HG03342 (cell line): ENCODE data around the gene NBPF9.
"Not testable (repeated sequence)": the region's sequence is repeated elsewhere in the genome, so short reads cannot be mapped to it uniquely, and the experiment has no call there.

Experiments
- ATAC-seq: cut with Tn5 transposase; IDR thresholded peaks from one replicate; pipeline ENCODE4 v1.9.1; 2021; ENCODE audit warnings: mild to moderate bottlenecking, moderate library complexity; ENCODE audit not compliant: unreplicated experiment

The NBPF9 gene, protein sequence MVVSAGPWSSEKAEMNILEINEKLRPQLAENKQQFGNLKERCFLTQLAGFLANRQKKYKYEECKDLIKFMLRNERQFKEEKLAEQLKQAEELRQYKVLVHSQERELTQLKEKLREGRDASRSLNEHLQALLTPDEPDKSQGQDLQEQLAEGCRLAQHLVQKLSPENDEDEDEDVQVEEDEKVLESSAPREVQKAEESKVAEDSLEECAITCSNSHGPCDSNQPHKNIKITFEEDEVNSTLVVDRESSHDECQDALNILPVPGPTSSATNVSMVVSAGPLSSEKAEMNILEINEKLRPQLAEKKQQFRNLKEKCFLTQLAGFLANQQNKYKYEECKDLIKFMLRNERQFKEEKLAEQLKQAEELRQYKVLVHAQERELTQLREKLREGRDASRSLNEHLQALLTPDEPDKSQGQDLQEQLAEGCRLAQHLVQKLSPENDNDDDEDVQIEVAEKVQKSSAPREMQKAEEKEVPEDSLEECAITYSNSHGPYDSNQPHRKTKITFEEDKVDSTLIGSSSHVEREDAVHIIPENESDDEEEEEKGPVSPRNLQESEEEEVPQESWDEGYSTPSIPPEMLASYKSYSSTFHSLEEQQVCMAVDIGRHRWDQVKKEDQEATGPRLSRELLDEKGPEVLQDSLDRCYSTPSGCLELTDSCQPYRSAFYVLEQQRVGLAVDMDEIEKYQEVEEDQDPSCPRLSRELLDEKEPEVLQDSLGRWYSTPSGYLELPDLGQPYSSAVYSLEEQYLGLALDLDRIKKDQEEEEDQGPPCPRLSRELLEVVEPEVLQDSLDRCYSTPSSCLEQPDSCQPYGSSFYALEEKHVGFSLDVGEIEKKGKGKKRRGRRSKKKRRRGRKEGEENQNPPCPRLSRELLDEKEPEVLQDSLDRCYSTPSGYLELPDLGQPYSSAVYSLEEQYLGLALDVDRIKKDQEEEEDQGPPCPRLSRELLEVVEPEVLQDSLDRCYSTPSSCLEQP (N-terminal part only)

DNA sequence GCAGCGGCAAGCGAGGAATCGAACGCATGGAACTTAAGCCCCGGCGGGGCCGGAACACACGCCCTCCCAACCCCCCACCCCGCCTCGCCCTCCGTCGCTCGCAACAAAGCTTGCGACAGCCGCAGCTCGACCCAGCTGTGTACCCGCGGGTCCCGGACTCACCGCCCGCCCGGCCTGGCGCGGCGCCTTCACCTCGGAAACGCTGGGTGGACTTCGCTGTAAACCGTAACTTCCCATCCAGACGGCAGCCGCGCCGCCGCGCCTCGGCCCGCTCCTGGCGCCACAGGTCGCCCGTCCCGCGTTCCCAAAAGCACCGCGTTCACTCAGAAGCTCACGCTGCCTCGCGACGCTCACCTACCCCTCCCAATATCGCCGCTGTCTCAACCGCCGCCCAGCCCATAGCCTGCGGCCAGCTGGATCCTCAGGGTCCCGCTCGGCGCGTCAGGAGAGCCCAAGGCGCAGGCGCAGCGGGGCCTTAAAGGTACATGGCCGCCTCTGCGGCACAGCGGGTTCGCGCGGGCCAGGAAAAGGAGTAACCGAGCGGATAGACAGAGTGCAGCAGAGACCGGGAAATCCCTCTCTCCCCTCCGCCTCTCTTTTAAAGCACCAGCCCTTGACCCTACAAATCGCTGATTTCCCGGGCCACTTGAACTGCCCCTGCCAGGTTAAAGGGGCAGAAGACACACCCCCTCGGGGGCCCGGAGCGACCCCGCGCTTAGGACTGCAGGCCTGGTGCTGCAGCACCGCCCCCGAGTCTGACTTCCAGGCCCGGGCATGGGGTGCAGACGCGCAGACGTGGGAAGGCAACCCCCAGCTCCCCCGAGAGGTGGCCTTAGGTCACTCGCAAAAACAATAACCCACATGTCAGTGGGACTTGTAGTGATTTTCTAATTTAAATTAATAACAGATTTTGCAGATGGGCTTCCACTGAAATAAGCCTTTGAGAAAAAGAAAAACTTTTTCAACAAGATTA is at the start of gene NBPF9:
Gene NBPF9 (minus strand): TSS at position 443 of the 973 bp plus-strand sequence. CDS start 21,412 bp downstream, outside the sequence.
- ATAC-seq, result peak; percentile 82

DNA sequence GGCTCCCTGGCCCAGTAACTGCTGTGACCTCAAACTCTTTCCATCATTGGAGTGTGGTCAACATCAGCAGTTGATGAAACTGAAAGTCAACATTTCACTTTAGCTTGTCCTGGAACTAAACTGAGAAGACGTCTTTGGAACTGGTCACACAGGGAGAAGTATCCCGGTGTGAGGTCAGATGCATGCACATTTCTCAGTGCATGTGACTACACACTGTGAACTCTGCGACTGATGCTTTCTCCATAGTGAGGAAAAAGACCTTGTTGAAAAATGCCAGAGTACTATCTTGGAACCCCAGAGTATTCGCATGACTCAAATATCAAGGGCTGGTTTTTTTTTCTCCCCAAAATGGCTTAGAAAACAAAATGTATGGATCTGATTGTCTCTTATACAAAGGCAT is 46.6 kb upstream of the NBPF9 start:
- not testable (repeated sequence) for ATAC-seq

DNA sequence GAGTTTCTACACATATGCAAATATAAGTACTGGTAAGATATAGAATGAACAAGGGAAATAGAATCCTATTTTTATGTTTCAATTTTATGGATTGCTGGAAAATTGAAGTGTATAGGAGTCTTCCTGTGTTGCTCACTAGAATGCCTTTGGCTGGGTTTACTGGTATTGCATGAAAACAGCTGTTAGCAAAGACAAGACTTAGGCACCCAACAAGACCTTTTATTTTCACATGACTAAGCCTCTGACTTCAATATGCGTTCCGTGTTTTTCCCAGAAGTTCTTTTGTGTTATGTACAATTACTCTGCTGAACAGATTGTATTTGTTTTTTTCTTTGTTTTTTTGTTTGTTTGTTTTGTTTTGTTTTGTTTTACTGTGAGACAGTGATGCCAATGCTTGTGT is 34.2 kb upstream of the NBPF9 start:
- not testable (repeated sequence) for ATAC-seq

DNA sequence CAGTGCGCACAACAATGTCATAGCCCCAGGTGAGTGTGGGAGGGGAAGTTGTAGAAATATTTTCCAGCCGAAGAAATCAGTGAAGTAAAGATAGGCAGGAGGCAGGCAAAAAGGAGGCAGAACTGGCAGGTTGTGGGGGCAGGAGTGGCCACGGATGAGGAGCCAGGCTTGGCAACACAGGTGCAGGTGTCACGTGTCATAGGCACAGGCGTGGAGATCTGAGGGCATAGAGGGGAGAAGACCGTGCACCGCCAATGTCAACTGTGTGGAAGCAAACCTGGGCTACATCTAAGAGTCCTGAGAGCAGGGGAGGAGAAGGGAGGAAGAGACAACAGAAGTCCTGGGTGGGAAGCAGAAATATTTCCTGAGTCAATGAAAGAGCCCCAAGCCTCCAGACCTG is 27.6 kb upstream of the NBPF9 start:
- not testable (repeated sequence) for ATAC-seq

DNA sequence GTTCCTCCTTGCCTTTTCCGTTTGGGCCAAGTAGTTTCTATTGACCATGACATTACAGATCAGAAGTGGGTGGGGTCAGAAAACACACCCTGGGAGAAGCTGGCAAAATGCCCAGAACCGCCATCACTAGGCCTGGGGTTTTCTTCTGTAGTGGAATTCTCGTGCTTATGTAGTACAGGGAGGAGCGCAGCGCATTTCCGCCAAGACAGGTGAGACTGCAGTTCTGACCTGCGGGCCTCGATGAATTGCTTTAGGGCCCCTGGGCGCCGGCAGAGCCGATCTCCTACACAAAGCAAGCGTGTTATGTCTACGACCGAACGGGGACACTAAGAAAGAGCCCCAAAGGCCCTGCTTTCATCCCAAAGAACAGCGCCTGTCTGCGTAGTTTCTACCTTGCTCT is 25.9 kb upstream of the NBPF9 start:
- ATAC-seq, result not testable (repeated sequence)

DNA sequence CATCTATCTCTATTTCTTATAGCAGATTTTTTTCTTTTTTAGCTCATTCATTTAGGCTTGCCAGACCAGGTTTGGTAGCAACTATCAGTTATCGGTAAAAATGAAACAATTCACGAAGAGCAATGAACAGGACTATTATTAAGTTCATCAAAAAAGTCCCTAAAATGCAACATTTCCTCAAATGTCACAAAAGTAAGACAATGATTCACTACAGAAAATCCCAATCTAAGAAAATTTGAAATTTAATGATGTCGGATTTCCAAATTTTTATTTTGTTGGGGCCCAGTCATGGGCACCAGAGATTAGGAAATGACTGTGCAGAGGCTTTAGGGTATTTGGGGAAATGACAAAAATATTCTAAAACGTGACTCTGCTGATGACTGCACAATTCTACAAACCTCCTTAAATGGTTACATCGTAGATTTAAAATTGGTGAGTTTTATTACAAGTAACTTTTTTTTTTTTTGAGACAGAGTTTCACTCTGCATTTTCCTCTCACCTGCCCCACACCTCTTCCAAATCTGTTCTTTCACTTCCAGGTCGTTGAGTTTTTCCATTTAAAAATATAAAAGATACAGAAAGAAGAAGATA is 23.3 kb upstream of the NBPF9 start:
- ATAC-seq, result not testable (repeated sequence)

DNA sequence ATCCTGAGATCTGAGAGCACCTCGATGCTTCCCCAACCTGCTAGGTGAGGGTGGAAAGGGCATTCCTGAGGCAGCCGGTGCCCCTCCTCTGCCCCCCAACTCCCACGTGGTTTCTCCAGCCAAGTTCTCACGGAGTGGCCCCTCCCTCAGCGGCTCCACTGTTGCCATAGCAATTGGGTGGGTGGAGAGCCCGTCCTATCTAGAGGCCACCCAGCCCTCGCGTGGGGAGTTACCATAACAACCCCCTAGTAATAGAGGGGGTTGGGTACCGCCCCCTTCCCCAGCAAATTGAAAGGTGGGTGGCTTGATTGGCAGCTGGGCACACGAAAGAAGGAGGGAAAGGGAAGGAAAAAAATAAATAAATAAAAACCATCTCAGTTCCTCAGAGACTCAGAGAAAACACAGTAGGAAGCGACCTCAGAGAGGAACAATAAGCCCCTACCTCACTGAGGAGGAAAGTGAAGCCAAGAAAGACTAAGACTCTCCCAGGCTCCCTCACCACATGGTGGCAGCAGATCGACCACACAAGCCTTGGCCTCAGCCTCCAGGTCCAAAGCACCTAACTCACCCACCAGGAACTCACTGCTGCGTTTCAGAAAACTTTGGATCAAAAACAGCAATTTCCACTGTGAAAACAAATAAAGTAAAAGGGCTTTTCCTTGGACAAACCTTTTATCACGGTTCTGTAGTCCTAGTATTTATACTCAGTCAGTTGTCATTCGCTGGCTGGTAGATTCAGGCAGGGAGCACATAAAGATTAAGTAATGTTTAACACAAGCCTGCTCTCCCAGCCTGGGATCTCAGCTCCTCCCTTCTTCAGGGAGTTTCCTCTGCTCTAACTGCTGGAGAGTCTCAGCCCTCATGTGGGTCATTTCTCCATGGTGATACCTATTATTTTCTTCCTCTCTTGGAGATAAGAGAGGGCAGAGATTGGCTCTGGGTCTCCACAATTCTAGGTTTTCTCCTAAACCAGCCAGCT is 20.9 kb upstream of the NBPF9 start:
- ATAC-seq, result not testable (repeated sequence)

DNA sequence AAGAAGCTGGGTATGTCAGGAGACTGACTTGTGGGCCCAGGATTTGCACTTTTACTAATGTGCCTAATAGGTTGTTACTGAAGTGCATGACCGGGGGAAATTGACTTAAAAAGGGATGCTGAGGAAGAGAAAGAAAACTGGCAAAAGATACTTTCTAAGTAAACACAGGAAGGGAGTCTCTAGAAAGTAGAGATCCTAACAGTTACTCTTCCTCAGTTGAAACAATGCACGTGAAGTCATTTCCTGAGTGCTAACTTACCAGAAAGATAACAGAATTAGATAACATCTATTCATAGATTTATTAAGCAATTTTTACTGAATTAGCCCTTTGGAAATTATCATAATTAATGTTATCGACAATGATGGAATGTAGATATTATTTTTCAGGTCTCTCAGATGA is 9.5 kb upstream of the NBPF9 start:
- not testable (repeated sequence) for ATAC-seq

DNA sequence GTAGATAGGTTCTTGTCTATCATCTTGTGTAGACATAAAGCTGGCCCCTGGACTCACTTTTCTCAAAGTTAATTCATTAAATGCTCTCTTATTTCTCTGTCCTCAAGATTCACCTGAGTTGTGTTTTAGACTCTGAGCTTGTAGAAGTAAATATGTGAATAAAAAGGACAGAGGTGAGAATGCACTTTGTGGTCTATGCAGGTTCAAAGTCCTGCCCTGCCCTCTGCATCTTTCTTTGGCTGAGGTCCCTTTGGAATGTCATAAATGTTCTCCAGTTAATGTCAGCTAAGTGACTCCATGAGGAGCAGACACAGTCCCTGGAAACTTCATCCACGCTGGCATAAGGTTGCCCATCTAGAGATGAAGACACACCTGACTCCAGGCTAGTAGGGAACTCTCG is 7.0 kb upstream of the NBPF9 start:
- ATAC-seq, result not testable (repeated sequence)

DNA sequence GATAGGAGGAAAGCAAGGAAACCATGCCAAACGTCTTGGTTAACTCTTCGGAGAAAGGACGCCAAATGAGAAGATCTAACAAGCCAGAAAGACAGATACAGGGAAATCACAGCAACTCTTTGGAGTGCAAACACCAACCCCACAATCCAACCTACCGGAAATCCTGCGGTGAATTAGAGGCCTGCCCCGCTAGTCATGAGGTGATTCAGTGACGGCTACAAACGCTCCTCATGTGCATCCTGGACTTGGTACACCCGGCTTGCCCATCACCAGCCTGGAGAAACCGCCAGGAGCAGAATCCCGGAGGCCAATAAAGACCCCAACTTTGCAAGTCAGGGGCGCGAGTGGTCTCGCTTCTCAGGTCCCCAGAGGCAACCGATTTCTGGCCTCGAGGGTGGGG is 777 bp downstream of the NBPF9 start:
- ATAC-seq, result not testable (repeated sequence)

DNA sequence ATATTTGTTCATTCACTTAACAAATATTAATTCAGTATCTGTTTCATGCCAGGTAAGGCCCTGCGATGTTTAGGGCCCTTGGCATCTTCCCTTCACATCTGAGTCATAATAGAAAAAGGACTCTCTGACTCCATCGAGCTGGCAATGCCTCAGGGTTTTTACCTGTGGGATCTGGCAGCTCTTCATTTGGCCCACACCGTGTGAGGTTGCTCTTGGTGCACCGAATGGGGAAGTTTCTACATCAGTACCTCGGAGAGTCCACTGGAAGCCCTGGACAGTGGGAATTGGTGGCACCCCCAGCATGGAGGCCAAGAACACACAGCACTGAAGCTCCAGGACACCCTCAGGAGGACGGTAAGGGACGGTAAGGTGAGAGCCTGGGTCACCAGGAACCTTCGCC is 5.1 kb downstream of the NBPF9 start:
- not testable (repeated sequence) for ATAC-seq

DNA sequence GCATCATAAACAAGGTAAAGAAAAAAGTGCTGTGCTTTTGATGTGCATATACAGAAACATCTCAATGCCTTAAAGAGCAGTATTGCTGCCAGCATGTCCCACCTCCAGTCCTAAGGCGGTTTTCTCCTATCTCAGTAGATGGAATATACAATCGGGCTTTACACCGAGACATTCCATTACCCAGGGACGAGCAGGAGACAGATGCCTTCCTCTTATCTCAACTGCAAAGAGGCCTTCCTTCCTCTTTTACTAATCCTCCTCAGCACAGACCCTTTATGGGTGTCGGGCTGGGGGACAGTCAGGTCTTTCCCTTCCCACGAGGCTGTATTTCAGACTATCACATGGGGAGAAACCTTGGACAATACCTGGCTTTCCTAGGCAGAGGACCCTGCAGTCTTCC is 10.2 kb downstream of the NBPF9 start:
- not testable (repeated sequence) for ATAC-seq

DNA sequence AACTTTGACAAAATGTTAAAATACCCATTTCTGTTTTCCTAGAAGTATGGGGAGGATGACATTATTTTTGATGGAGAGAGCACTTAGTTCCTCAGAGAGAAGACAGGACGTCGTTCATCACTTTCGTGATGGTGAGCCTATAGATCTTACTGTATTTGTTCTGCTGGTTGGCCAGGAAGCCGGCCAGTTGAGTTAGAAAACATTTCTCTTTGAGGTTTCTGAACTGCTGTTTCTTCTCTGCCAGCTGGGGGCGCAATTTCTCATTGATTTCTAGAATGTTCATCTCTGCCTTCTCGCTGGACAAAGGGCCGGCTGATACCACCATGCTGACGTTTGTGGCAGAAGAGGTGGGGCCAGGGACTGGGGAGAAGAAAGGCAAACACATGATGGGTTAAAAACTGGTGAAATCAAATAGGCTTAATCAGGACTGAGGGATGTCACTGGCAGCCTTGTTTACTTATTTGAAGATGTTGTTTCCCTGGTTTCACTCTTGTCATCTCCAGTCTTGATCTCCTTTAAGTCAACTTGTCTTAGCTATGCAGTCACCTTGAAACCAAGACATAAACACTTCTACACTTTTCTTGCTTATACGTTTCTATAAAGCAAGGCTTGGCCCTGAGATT is 27.7 kb downstream of the NBPF9 start:
- ATAC-seq, result not testable (repeated sequence)

DNA sequence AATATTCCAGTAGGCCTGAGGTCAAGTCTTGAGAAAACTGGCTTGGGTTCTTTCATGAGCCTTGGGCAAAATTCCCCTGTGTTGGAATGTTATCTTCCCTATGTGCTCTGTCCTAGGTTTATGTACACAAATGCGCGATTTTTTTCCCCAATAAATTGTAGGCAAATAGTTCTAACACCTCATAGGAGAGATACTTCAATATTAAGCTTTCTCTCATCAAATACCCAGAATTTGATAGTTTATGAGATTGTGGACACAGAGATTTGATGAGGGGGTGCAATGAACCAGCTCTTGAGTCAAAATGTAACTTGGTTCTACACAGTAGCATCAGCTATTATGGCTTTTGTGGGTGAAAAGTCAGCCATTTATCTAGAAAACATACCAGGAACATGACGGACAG is 38.7 kb downstream of the NBPF9 start:
- not testable (repeated sequence) for ATAC-seq

DNA sequence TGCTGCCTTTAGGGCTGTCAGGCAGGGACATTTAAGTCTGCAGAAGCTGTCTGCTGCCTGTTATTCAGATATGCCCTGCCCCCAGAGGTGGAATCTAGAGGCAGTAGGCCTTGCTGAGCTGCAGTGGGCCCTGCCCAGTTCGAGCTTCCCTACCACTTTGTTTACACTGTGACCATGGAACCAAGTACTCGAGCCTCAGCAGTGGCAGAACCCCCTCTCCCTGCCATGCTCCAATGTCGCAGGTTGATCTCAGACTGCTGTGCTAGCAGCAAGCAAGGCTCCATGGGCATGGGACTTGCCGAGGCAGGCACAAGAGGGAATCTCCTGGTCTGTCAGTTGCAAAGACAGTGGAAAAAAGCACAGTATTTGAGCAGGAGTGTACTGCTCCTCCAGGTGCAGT is 60.3 kb downstream of the NBPF9 start:
- ATAC-seq, result not testable (repeated sequence)

DNA sequence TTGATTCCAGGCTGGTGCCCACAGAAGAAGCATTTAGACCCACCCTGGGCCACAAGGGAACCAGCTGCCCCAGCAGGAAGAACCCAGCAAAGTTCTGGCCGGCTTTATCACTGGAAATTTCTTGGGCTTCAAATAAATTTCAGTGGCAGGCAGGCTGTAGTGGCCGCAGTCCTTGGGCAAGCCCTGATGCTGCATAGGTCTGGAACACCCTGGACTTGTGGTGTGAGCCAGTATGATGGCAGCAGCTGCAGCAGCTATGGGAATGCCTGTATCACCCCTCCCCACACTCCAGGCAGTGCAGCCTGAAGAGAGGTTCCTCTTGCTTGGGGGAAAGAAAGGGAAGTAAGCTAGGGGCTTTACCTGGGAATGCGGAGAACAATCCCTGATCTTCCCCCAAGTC is 69.4 kb downstream of the NBPF9 start:
- not testable (repeated sequence) for ATAC-seq

DNA sequence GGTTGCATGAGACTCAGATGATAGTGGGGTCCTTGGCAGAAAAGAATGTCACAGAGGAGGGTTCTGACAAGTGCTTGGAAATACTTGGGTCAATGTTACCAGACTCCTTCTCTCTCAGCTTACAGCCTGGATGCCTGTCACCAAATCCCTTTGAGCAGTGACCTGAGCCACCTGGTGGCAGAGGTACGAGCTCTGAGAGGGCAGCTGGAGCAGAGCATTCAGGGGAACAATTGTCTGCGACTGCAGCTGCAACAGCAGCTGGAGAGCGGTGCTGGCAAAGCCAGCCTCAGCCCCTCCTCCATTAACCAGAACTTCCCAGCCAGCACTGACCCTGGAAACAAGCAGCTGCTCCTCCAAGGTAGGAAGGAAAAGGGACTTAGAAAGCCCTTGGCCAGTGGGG is 79.0 kb downstream of the NBPF9 start:
- ATAC-seq, result not testable (repeated sequence)

DNA sequence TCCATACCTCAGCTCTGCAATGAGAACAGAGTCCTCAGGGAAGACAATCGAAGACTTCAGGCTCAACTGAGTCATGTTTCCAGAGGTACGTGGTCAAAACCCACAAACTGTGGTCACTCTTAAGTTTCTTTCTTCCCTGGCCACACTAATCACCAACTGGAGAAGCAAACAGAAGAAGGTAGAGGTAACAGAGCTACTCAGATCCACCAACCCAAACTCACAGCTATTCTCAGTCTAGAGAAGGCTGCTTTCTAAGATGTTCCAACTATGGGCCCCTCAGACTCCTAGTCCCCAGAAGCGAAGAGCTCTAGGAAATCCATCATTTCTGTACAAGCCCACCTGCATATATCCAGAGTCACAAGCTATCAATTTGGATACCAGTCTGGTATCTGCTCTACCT is 84.8 kb downstream of the NBPF9 start:
- ATAC-seq, result not testable (repeated sequence)
